OCI-LY1 (cell line): ENCODE measurements around the gene GNAI1.

ENCODE experiments used
- H2AFZ ChIP-seq: fragments of 200-600 bp; sonication (generic), shearing (Covaris generic); 2 replicates; pipeline ENCODE4 v1.6.0; 2014; ENCODE audit warnings: antibody characterized with exemption, mild to moderate bottlenecking, low read length
- H3F3A ChIP-seq: fragments of 200-600 bp; sonication (generic), shearing (Covaris generic); 2 replicates; pipeline ENCODE4 v1.6.0; 2014; ENCODE audit warnings: mild to moderate bottlenecking, antibody characterized with exemption, low read length, moderate library complexity; ENCODE audit not compliant: insufficient read depth
- H3K27ac ChIP-seq: fragments of 200-600 bp; sonication (generic); 2 replicates; pipeline ENCODE4 v1.5.1; 2014; ENCODE audit warnings: low read length, mixed run types, mild to moderate bottlenecking, low read depth; ENCODE audit not compliant: poor library complexity, severe bottlenecking
- H3K27me3 ChIP-seq: fragments of 200-600 bp; sonication (generic); 2 replicates; pipeline ENCODE4 v1.6.0; 2014; ENCODE audit warnings: antibody characterized with exemption, mild to moderate bottlenecking, low read length, moderate library complexity; ENCODE audit not compliant: insufficient read depth
- H3K36me3 ChIP-seq: fragments of 200-600 bp; sonication (generic); 2 replicates; pipeline ENCODE4 v1.6.1; 2014; ENCODE audit warnings: mild to moderate bottlenecking, antibody characterized with exemption, low read length, moderate library complexity, mixed read lengths; ENCODE audit not compliant: insufficient read depth
- H3K4me1 ChIP-seq: fragments of 200-600 bp; sonication (generic); 2 replicates; pipeline ENCODE4 v1.5.1; 2014; ENCODE audit warnings: mild to moderate bottlenecking, low read length, moderate library complexity; ENCODE audit not compliant: insufficient read depth, severe bottlenecking
- H3K4me2 ChIP-seq: fragments of 200-600 bp; sonication (generic), shearing (Covaris generic); 2 replicates; pipeline ENCODE4 v1.6.1; 2014; ENCODE audit warnings: low read length
- H3K4me3 ChIP-seq: fragments of 200-600 bp; sonication (generic); 2 replicates; pipeline ENCODE4 v1.5.1; 2014; ENCODE audit warnings: low read length, low read depth, mild to moderate bottlenecking, mixed read lengths; ENCODE audit not compliant: poor library complexity, severe bottlenecking
- H3K79me2 ChIP-seq: fragments of 200-600 bp; shearing (Covaris generic); 2 replicates; pipeline ENCODE4 v1.6.1; 2016; ENCODE audit warnings: mixed run types, low read length, mixed read lengths; ENCODE audit not compliant: insufficient read depth
- H3K9ac ChIP-seq: fragments of 200-600 bp; sonication (generic), shearing (Covaris generic); 2 replicates; pipeline ENCODE4 v1.6.1; 2014; ENCODE audit warnings: mild to moderate bottlenecking, low read length, mixed read lengths
- H3K9me2 ChIP-seq: fragments of 200-600 bp; sonication (generic), shearing (Covaris generic); 2 replicates; pipeline ENCODE4 v1.6.1; 2014; ENCODE audit warnings: low read depth, mild to moderate bottlenecking, low read length, mixed read lengths
- H3K9me3 ChIP-seq: fragments of 200-600 bp; shearing (Covaris generic); 2 replicates; pipeline ENCODE4 v1.6.1; 2014; ENCODE audit warnings: low read length, mixed read lengths
- H4K20me1 ChIP-seq: fragments of 200-600 bp; sonication (generic), shearing (Covaris generic); 2 replicates; pipeline ENCODE4 v1.6.0; 2016; ENCODE audit warnings: mild to moderate bottlenecking, low read length; ENCODE audit not compliant: insufficient read depth
- EZH2 ChIP-seq: fragments of 200-600 bp; sonication (generic), shearing (Covaris generic); IDR thresholded peaks from 2 replicates; pipeline ENCODE4 v1.8.0; 2017; ENCODE audit warnings: borderline replicate concordance, mixed run types, mild to moderate bottlenecking, antibody characterized with exemption, low read length, moderate library complexity, mixed read lengths
- TF ChIP-seq, protein P1 (sequence below): fragments of 200-600 bp; sonication (generic), shearing (Covaris generic); IDR thresholded peaks from 2 replicates; pipeline ENCODE4 v1.5.1; 2017; ENCODE audit warnings: mild to moderate bottlenecking, antibody characterized with exemption, low read length, moderate library complexity, mixed read lengths

GNAI1 gene

DNA sequence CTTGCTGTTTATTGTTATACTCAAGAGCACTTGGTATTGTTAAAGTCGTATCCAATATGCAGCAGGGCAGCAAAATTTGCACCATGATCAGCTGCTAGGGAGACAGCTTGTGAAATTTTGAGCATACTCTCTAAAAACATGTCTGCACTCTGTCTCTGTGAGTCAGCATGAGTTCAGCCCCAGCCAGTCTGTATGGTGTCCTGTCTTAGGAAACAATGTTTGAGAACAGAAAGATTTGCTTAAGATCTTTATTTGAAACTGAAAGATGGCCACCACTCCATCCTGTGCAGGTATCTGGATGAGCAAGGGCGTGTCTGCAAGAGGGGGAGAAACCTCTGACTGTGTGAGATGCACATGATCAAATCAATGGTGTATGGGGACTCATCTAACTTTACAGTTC lies 97.1 kb downstream of the GNAI1 start:
- H3K27me3 ChIP-seq = no peaks in the 10 kb centered on the region
- H3K9me2 ChIP-seq = no peaks in the 10 kb centered on the region
- H3K27ac ChIP-seq = no peak overlapping the region
- H3K9ac ChIP-seq = no peak overlapping the region
- no peak overlapping the region for H2AFZ ChIP-seq
- H3K4me3 ChIP-seq = no peak overlapping the region
- no peaks in the 10 kb centered on the region; the same call in 1 of the 2 replicates for H4K20me1 ChIP-seq
- no peaks in the 10 kb centered on the region for H3F3A ChIP-seq
- no peaks in the 10 kb centered on the region for H3K36me3 ChIP-seq
- no peaks in the 10 kb centered on the region for H3K9me3 ChIP-seq
- no peaks in the 10 kb centered on the region for H3K79me2 ChIP-seq
- no peak for TF ChIP-seq EZH2
- TF ChIP-seq, protein P1, sequence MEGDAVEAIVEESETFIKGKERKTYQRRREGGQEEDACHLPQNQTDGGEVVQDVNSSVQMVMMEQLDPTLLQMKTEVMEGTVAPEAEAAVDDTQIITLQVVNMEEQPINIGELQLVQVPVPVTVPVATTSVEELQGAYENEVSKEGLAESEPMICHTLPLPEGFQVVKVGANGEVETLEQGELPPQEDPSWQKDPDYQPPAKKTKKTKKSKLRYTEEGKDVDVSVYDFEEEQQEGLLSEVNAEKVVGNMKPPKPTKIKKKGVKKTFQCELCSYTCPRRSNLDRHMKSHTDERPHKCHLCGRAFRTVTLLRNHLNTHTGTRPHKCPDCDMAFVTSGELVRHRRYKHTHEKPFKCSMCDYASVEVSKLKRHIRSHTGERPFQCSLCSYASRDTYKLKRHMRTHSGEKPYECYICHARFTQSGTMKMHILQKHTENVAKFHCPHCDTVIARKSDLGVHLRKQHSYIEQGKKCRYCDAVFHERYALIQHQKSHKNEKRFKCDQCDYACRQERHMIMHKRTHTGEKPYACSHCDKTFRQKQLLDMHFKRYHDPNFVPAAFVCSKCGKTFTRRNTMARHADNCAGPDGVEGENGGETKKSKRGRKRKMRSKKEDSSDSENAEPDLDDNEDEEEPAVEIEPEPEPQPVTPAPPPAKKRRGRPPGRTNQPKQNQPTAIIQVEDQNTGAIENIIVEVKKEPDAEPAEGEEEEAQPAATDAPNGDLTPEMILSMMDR = no peak
- no peak overlapping the region for H3K4me2 ChIP-seq
- H3K4me1 ChIP-seq = no peaks in the 10 kb centered on the region

DNA sequence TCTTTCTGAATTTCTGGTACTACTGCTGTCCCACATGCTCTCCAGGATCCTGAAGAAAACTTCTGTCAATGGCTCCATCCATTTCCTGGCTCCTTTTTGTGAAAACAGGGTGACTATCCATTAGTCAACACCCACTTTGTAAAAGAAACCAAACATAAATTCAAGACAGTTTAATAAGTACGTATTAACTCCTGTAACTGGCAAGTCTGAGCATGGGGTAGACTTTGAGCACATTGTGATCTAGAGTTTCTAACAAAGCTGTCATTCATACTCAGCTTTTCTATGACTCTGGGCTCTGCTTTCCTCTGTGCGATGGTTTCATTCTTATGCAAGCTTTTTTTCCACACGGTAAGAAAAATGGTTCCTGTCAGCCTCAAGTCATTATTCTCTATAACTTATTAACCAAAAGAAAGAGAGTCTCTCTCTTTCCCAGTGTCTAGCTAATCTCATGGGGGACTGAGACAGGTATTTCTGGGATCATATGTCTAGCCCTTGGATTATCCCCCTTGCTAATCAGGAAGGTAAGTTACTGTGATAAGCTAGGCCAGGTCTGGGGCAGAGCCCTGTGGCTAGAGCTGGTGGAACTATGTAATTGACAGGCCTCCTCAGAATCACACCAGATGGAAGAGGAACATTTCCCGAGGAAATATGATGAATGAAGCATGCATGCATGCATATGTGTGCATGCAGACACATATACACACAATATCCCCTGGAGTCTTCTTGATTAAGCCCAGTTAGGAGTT lies 98.5 kb downstream of the GNAI1 start:
- H3K36me3 ChIP-seq = no peaks in the 10 kb centered on the region
- H3K4me3 ChIP-seq = no peak overlapping the region
- no peak overlapping the region for H2AFZ ChIP-seq
- no peaks in the 10 kb centered on the region for H3K9me2 ChIP-seq
- H3K79me2 ChIP-seq = no peaks in the 10 kb centered on the region
- H3K9me3 ChIP-seq = no peaks in the 10 kb centered on the region
- no peak for TF ChIP-seq EZH2
- TF ChIP-seq, protein P1 = no peak
- H4K20me1 ChIP-seq = no peaks in the 10 kb centered on the region; the same call in 1 of the 2 replicates
- H3F3A ChIP-seq = no peaks in the 10 kb centered on the region
- H3K9ac ChIP-seq = no peak overlapping the region
- H3K4me2 ChIP-seq = no peak overlapping the region
- H3K4me1 ChIP-seq = no peaks in the 10 kb centered on the region
- H3K27me3 ChIP-seq = no peaks in the 10 kb centered on the region
- H3K27ac ChIP-seq = no peak overlapping the region

DNA sequence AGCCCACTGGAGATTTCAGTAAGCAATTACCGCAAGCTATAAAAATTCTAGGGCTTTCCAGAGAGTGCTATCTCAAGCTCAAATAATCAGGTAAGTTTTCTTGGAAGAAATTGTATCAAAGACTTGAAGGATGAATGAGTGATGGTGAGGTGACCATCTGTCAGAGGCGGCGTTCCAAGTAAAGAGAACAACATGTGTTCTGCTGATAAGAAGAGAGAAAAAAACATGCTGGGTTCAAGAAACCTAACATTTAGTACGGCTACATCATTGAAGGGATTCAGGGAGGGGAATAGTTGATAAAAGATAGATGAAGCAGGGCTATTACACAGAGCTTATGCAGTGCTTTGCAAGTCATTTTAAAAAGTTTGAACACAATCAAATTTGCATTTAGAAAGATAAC lies 100.7 kb downstream of the GNAI1 start:
- TF ChIP-seq, protein P1 = no peak
- no peak for TF ChIP-seq EZH2
- no peaks in the 10 kb centered on the region for H3K79me2 ChIP-seq
- H3K36me3 ChIP-seq = no peaks in the 10 kb centered on the region
- no peak overlapping the region for H3K9ac ChIP-seq
- no peak overlapping the region for H3K27ac ChIP-seq
- no peaks in the 10 kb centered on the region for H3K9me3 ChIP-seq
- H4K20me1 ChIP-seq = no peaks in the 10 kb centered on the region; the same call in 1 of the 2 replicates
- no peak overlapping the region for H3K4me3 ChIP-seq
- no peaks in the 10 kb centered on the region for H3F3A ChIP-seq
- no peaks in the 10 kb centered on the region for H3K4me1 ChIP-seq
- H3K27me3 ChIP-seq = no peaks in the 10 kb centered on the region
- no peak overlapping the region for H3K4me2 ChIP-seq
- H3K9me2 ChIP-seq = no peaks in the 10 kb centered on the region
- H2AFZ ChIP-seq = no peak overlapping the region
